RWPE1 (cell line): ENCODE data around the gene ALDH4A1.

ENCODE experiments used
- CTCF ChIA-PET: fragments of 350-600 bp; sonication (Branson Sonifier 250); formaldehyde crosslinking; extraction: SDS; loops from one replicate; lab custom pipeline; 2021; lab: Yijun Ruan, JAX
- POLR2A ChIA-PET: fragments of 400-600 bp; formaldehyde crosslinking; extraction: SDS; loops from one replicate; lab custom pipeline; 2020; ENCODE audit warnings: antibody characterized with exemption; ENCODE audit not compliant: low non-redundant PET; lab: Yijun Ruan, JAX
- DNase-seq: peaks from one replicate; pipeline ENCODE4 v3.0.0; 2012; ENCODE audit warnings: low spot score
- H3K27ac ChIP-seq: fragments of 450-650 bp; 2 replicates; pipeline ENCODE4 v1.5.1; 2017
- TF ChIP-seq, protein P1 (sequence below): fragments of 450-650 bp; conservative IDR thresholded peaks from 2 replicates; pipeline ENCODE4 v1.5.1; 2017; ENCODE audit warnings: low read depth, mild to moderate bottlenecking

ALDH4A1 gene

DNA sequence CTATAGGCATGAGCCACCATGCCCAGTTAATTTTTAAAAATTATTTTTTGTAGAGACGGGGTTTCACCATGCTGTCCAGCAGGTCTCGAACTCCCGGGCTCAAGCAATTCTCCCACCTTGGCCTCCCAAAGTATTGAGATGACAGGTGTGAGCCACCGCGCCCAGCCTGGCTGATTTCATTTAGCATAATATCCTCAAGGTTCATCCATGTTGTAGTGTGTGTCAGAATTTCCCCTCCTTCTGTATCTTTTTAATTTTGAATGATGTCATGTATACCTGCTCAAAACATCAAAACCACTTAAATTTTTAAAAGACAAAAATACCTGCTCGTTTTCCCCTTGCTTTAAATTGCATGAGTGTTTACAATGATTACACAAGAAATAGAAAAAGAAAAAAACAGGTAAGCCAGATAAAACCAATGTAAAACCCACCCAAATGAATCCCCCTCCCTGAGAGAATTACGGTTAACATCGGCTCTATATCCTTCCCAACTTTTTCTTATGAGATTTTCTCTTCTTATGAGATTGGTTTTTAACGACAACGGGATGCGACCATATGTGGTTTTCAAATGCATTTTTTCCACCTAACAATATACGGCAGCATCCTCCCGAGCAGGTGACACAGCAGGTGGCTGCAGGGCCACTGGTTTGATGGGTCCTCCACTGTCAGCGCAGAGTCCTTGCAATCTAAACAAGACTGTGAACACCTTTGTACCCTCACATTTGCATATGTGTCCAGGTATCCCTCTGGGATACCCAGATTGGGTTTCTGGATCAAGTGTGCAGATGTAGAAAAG, 32.0 kb upstream of the ALDH4A1 start:
- ChIA-PET CTCF (interaction anchor here (0.6 kb wide), 1 partner anchor 9 kb away, joined by 3 read pairs; no protein-coding TSS in a partner anchor), POLR2A (no interaction called here)
- TF ChIP-seq, protein P1, sequence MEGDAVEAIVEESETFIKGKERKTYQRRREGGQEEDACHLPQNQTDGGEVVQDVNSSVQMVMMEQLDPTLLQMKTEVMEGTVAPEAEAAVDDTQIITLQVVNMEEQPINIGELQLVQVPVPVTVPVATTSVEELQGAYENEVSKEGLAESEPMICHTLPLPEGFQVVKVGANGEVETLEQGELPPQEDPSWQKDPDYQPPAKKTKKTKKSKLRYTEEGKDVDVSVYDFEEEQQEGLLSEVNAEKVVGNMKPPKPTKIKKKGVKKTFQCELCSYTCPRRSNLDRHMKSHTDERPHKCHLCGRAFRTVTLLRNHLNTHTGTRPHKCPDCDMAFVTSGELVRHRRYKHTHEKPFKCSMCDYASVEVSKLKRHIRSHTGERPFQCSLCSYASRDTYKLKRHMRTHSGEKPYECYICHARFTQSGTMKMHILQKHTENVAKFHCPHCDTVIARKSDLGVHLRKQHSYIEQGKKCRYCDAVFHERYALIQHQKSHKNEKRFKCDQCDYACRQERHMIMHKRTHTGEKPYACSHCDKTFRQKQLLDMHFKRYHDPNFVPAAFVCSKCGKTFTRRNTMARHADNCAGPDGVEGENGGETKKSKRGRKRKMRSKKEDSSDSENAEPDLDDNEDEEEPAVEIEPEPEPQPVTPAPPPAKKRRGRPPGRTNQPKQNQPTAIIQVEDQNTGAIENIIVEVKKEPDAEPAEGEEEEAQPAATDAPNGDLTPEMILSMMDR: no peak
- DNase-seq: no peak
- peak overlapping the region; percentile 95 for H3K27ac ChIP-seq

DNA sequence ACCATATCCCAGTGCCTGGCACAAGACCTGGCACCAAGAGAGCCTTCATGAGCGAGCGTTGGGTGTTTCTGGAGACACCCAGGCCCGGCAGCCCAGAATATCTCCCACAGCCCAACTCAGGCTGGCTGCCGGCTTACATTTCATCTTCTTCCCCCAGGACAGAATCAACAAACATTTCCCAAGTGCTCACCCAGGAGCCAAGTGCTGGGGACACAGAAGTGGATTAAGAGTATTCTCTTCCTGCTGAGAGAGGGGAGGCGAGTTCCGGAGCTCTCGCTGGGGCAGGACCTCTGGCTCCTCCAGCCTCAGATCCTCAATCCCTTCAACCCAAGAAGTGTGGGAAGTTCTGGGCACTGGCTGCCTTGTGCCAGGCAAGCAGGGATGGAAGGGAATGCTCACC, 30.5 kb upstream of the ALDH4A1 start:
- CTCF ChIA-PET: interaction anchor here (1.0 kb wide), 1 partner anchor 26 kb away, joined by 3 read pairs; no protein-coding TSS in a partner anchor
- H3K27ac ChIP-seq: peak overlapping the region; percentile 67

DNA sequence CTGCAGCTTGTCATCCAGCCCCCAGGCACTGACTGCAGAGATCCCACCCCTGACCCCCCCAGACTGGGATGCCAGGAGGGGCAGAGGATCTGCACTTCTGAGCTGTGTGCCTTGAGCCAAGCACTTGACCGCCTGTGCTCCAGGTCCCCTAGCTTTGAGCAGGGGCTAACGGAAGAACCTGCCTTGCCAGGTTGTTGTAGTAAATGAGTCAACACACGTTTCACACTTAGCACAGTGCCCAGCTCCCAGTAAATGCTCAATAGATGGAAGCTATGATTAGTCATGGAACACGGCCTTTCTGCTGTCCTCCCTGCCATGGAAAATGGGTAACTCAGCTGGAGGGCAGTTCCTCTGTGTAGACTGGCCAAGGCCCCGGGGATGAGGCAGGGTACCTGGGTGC, 30.0 kb upstream of the ALDH4A1 start:
- H3K27ac ChIP-seq: peak overlapping the region; percentile 67
- TF ChIP-seq, protein P1: no peak
- ChIA-PET POLR2A (no interaction called here), CTCF (interaction anchor here (1.0 kb wide), 1 partner anchor 25 kb away, joined by 3 read pairs; no protein-coding TSS in a partner anchor)
- DNase-seq: peak; percentile 69

More for the DNA sequence above, 30.5 kb upstream of the ALDH4A1 start:
- POLR2A ChIA-PET: no interaction called here
- TF ChIP-seq, protein P1: no peak
- no peak for DNase-seq

DNA sequence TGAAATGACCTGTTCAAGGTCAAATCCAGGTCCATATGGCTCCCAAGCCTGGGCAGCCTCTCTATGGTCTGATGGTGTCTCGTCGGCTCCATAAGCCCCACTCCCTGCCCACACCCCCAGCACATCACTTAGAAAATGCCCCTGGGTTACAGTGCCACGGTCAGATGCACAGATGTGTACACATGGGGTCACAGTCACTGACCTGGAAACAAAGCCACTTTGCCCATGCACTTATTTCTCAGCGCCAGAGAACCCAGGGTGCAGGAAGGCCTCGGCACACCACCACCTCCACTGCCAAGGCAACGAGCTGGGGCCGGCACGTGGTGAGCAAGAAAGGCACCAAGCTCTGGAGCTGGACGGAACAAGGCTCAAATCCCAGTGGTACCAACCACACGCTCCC, 29.4 kb upstream of the ALDH4A1 start:
- TF ChIP-seq, protein P1: no peak
- ChIA-PET CTCF (interaction anchor here (1.0 kb wide), 1 partner anchor 25 kb away, joined by 3 read pairs; no protein-coding TSS in a partner anchor), POLR2A (no interaction called here)
- H3K27ac ChIP-seq: peak overlapping the region; percentile 67
- no peak for DNase-seq

- CTCF ChIA-PET: no interaction called here
- POLR2A ChIA-PET: no interaction called here
- DNase-seq: no peak
- TF ChIP-seq, protein P1: no peak
- H3K27ac ChIP-seq: peak overlapping the region; percentile 99
Measured at GRCh38 chr1:18929686-18930085, 27.3 kb upstream of the ALDH4A1 start.

DNA sequence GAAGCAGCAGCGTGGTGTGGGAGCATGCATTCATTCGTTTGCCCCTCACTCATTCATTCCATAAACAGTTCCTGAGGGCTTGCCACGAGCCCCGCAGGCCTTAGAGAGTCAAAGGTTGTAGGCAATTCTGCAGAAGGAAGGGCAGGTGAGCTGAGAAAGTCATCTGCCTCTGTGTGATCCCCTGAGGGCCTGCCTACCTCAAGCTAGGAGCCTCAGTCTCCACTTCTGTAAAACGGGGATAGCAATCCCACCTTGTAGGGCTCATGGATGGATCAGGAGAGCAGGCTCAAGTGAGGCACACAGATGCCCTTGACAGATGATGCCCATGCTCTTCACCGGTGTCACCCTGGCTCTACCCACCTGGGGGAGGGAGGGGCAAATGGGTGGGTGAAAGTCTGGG, 26.6 kb upstream of the ALDH4A1 start:
- TF ChIP-seq, protein P1: no peak
- no peak for DNase-seq
- H3K27ac ChIP-seq: peak overlapping the region; percentile 99
- ChIA-PET POLR2A (no interaction called here), CTCF (interaction anchor here (0.7 kb wide), 1 partner anchor 10 kb away, joined by 4 read pairs; no protein-coding TSS in a partner anchor)
